Measurements from ENCODE around the gene PLS3.

PLS3 gene

DNA sequence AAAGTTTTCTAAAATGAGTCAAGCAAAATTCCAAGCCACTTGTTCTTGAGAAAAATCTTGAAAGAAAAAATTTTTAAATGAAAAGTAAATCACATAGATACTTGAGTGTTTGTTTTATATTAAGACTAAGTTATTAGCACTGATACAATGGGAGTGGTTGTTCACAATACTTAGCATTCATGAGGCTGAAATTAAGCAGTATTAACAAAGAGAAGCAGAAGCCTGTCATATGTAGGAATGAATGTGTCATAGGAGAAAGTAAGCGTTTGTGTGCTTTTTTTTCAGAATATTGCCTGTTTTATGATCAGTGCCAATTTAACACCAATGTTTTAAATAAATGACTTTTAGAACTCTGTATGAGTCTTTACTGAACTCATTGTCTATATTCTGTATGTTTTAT, 37.6 kb downstream of the PLS3 start:
- no peaks in the 10 kb centered on the region for H3K79me2 ChIP-seq (ENCODE audit: insufficient read depth, low read length)

DNA sequence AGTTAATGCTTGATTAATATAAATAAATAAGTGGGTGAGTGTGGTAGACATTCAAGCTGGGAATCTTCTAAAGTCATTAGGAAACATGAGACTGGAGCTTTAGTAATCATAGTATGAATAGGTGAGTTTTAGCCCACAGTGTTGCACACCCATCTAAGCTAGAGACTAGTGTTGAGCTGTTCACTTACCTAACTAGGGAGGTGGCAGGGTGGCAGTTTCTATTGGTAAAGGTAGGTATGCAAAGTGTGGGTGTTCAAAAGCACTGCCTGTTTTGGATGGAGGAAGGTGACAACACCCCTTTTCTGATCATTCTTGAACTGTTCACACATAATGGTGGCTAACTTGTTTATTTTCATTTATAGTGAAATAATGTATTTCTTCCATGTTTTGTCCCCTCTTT, 41.3 kb downstream of the PLS3 start:
- TF ChIP-seq, protein P1, sequence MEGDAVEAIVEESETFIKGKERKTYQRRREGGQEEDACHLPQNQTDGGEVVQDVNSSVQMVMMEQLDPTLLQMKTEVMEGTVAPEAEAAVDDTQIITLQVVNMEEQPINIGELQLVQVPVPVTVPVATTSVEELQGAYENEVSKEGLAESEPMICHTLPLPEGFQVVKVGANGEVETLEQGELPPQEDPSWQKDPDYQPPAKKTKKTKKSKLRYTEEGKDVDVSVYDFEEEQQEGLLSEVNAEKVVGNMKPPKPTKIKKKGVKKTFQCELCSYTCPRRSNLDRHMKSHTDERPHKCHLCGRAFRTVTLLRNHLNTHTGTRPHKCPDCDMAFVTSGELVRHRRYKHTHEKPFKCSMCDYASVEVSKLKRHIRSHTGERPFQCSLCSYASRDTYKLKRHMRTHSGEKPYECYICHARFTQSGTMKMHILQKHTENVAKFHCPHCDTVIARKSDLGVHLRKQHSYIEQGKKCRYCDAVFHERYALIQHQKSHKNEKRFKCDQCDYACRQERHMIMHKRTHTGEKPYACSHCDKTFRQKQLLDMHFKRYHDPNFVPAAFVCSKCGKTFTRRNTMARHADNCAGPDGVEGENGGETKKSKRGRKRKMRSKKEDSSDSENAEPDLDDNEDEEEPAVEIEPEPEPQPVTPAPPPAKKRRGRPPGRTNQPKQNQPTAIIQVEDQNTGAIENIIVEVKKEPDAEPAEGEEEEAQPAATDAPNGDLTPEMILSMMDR (IDR thresholded peaks at IDR 0.05; ENCODE audit: insufficient read depth, low read length, poor library complexity, severe bottlenecking), result no peak
- no peak for TF ChIP-seq EZH2phosphoT487 (conservative IDR thresholded peaks at IDR 0.05; ENCODE audit: low read length)
- H3K79me2 ChIP-seq (ENCODE audit: insufficient read depth, low read length), result no peaks in the 10 kb centered on the region
- H3K4me3 ChIP-seq (ENCODE audit: insufficient read depth, low read length, poor library complexity, severe bottlenecking), result no peak overlapping the region
- no peaks in the 10 kb centered on the region for H3K9me2 ChIP-seq (replicated peaks; ENCODE audit: insufficient read depth, low read length)
- no peaks in the 10 kb centered on the region for H3K27me3 ChIP-seq (ENCODE audit: low read length)
- H4K20me1 ChIP-seq (ENCODE audit: low read depth, low read length), result no peaks in the 10 kb centered on the region
- H3K9ac ChIP-seq (ENCODE audit: low read length), result no peak overlapping the region
- no peaks in the 10 kb centered on the region for H3F3A ChIP-seq (ENCODE audit: insufficient read depth)
- H2AFZ ChIP-seq (ENCODE audit: low read depth, low read length, severe bottlenecking), result no peak overlapping the region
- H3K27ac ChIP-seq (ENCODE audit: low read depth, low read length), result no peak overlapping the region
- no peak overlapping the region for H3K4me2 ChIP-seq (ENCODE audit: low read depth, low read length, poor library complexity, severe bottlenecking)
- H3K9me3 ChIP-seq (ENCODE audit: insufficient read depth, low read length), result no peaks in the 10 kb centered on the region
- H3K36me3 ChIP-seq (ENCODE audit: low read length), result no peaks in the 10 kb centered on the region

More for the DNA sequence above, 37.6 kb downstream of the PLS3 start:
- no peak overlapping the region for H3K4me3 ChIP-seq (ENCODE audit: insufficient read depth, low read length, poor library complexity, severe bottlenecking)
- H3K9ac ChIP-seq (ENCODE audit: low read length), result no peak overlapping the region
- H3K27ac ChIP-seq (ENCODE audit: low read depth, low read length), result no peak overlapping the region
- TF ChIP-seq EZH2phosphoT487 (conservative IDR thresholded peaks at IDR 0.05; ENCODE audit: low read length), result no peak
- H4K20me1 ChIP-seq (ENCODE audit: low read depth, low read length), result no peaks in the 10 kb centered on the region
- H3K9me2 ChIP-seq (replicated peaks; ENCODE audit: insufficient read depth, low read length), result no peaks in the 10 kb centered on the region
- no peaks in the 10 kb centered on the region for H3K9me3 ChIP-seq (ENCODE audit: insufficient read depth, low read length)
- H3F3A ChIP-seq (ENCODE audit: insufficient read depth), result no peaks in the 10 kb centered on the region
- H3K4me2 ChIP-seq (ENCODE audit: low read depth, low read length, poor library complexity, severe bottlenecking), result no peak overlapping the region
- no peak overlapping the region for H2AFZ ChIP-seq (ENCODE audit: low read depth, low read length, severe bottlenecking)
- H3K36me3 ChIP-seq (ENCODE audit: low read length), result no peaks in the 10 kb centered on the region
- no peaks in the 10 kb centered on the region for H3K27me3 ChIP-seq (ENCODE audit: low read length)

- no peaks in the 10 kb centered on the region for H3K79me2 ChIP-seq (ENCODE audit: insufficient read depth, low read length)
- H3K4me2 ChIP-seq (ENCODE audit: low read depth, low read length, poor library complexity, severe bottlenecking), result no peak overlapping the region
- H2AFZ ChIP-seq (ENCODE audit: low read depth, low read length, severe bottlenecking), result no peak overlapping the region
- no peaks in the 10 kb centered on the region for H4K20me1 ChIP-seq (ENCODE audit: low read depth, low read length)
- no peak overlapping the region for H3K4me3 ChIP-seq (ENCODE audit: insufficient read depth, low read length, poor library complexity, severe bottlenecking)
- H3F3A ChIP-seq (ENCODE audit: insufficient read depth), result no peaks in the 10 kb centered on the region
- H3K27me3 ChIP-seq (ENCODE audit: low read length), result no peaks in the 10 kb centered on the region
- H3K27ac ChIP-seq (ENCODE audit: low read depth, low read length), result no peak overlapping the region
- no peak for TF ChIP-seq EZH2phosphoT487 (conservative IDR thresholded peaks at IDR 0.05; ENCODE audit: low read length)
- TF ChIP-seq, protein P1 (IDR thresholded peaks at IDR 0.05; ENCODE audit: insufficient read depth, low read length, poor library complexity, severe bottlenecking), result no peak
- no peaks in the 10 kb centered on the region for H3K36me3 ChIP-seq (ENCODE audit: low read length)
- no peaks in the 10 kb centered on the region for H3K9me2 ChIP-seq (replicated peaks; ENCODE audit: insufficient read depth, low read length)
- no peaks in the 10 kb centered on the region for H3K9me3 ChIP-seq (ENCODE audit: insufficient read depth, low read length)
- H3K9ac ChIP-seq (ENCODE audit: low read length), result no peak overlapping the region
These were observed 41.9 kb downstream of the PLS3 start for GRCh38 chrX:115602729-115603389.

- TF ChIP-seq, protein P1 (IDR thresholded peaks at IDR 0.05; ENCODE audit: insufficient read depth, low read length, poor library complexity, severe bottlenecking), result no peak
- TF ChIP-seq EZH2phosphoT487 (conservative IDR thresholded peaks at IDR 0.05; ENCODE audit: low read length), result no peak
- Histone ChIP-seq H3K36me3 (ENCODE audit: low read length) (no peaks in the 10 kb centered on the region), H3K4me3 (ENCODE audit: insufficient read depth, low read length, poor library complexity, severe bottlenecking) (no peak overlapping the region), H3K9me3 (ENCODE audit: insufficient read depth, low read length) (no peaks in the 10 kb centered on the region), H2AFZ (ENCODE audit: low read depth, low read length, severe bottlenecking) (no peak overlapping the region), H3F3A (ENCODE audit: insufficient read depth) (no peaks in the 10 kb centered on the region), H4K20me1 (ENCODE audit: low read depth, low read length) (no peaks in the 10 kb centered on the region), H3K79me2 (ENCODE audit: insufficient read depth, low read length) (no peaks in the 10 kb centered on the region), H3K9ac (ENCODE audit: low read length) (no peak overlapping the region), H3K9me2 (replicated peaks; ENCODE audit: insufficient read depth, low read length) (no peaks in the 10 kb centered on the region), H3K27ac (ENCODE audit: low read depth, low read length) (no peak overlapping the region), H3K4me2 (ENCODE audit: low read depth, low read length, poor library complexity, severe bottlenecking) (no peak overlapping the region), H3K27me3 (ENCODE audit: low read length) (no peaks in the 10 kb centered on the region)
These were observed 42.6 kb downstream of the PLS3 start for GRCh38 chrX:115603534-115604074.
